CD4-positive, alpha-beta memory T cell (primary cell): ENCODE results near the gene ITPRIPL2. TPM values are rescaled to one million over a fixed set of nuclear protein-coding genes. Genes with fewer than 3 reads are reported as not detected.

Experiments
- CTCF ChIA-PET: fragments of 350-600 bp; sonication (Branson Sonifier 250); formaldehyde crosslinking; loops from one replicate; lab custom pipeline; 2021; ENCODE audit warnings: inconsistent platforms; ENCODE audit not compliant: partially characterized antibody; lab: Charles Lee
- POLR2A ChIA-PET: fragments of 350-600 bp; sonication (Branson Sonifier 250); formaldehyde crosslinking; loops from one replicate; lab custom pipeline; 2021; ENCODE audit not compliant: partially characterized antibody; lab: Charles Lee
- DNase-seq, 5 donors: peaks; one replicate each; pipeline versions ENCODE4 v3.0.0 to v3.0.0-alpha.2; 2020 to 2022; ENCODE audit warnings: mixed read lengths in 1 of 5
- H3K27ac ChIP-seq: one replicate; pipeline ENCODE4 v1.7.0; 2013; ENCODE audit warnings: low read depth, low read length
- H3K27me3 ChIP-seq: 2 replicates; pipeline ENCODE4 v1.7.0; 2013; ENCODE audit warnings: mild to moderate bottlenecking, low read length, moderate library complexity; ENCODE audit not compliant: insufficient read depth
- H3K36me3 ChIP-seq: 2 replicates; pipeline ENCODE4 v1.7.0; 2013; ENCODE audit warnings: mild to moderate bottlenecking, low read length, moderate library complexity; ENCODE audit not compliant: insufficient read depth
- H3K4me1 ChIP-seq: 2 replicates; pipeline ENCODE4 v1.7.0; 2013; ENCODE audit warnings: mild to moderate bottlenecking, low read length, moderate library complexity; ENCODE audit not compliant: insufficient read depth
- H3K4me3 ChIP-seq, 2 donors: one replicate each; pipeline ENCODE4 v1.7.0; 2013; ENCODE audit warnings: low read length in 2 of 2, mild to moderate bottlenecking in 1 of 2
- H3K9me3 ChIP-seq, 2 donors: one replicate each; pipeline ENCODE4 v1.7.0; 2013; ENCODE audit warnings: low read length in 2 of 2, control low read depth in 1 of 2; ENCODE audit not compliant: control insufficient read depth in 1 of 2
- H3K27ac Mint-ChIP-seq, 7 donors: one replicate each; pipeline ENCODE4 v1.8.0; 2020 to 2021; ENCODE audit warnings: mixed read lengths in 7 of 7, mild to moderate bottlenecking in 6 of 7, inconsistent platforms in 3 of 7, moderate library complexity in 3 of 7
- H3K27me3 Mint-ChIP-seq, 2 donors: one replicate each; pipeline ENCODE4 v1.8.0; 2020 to 2021; ENCODE audit warnings: mixed read lengths in 2 of 2
- H3K36me3 Mint-ChIP-seq, 2 donors: one replicate each; pipeline ENCODE4 v1.8.0; 2020 to 2021; ENCODE audit warnings: mixed read lengths in 2 of 2, inconsistent platforms in 1 of 2, mild to moderate bottlenecking in 1 of 2
- H3K4me1 Mint-ChIP-seq, 4 donors: one replicate each; pipeline ENCODE4 v1.8.0; 2020 to 2021; ENCODE audit warnings: mixed read lengths in 4 of 4, mild to moderate bottlenecking in 1 of 4
- H3K4me3 Mint-ChIP-seq, 8 donors: one replicate each; pipeline ENCODE4 v1.8.0; 2020 to 2021; ENCODE audit warnings: mixed read lengths in 8 of 8, mild to moderate bottlenecking in 7 of 8, moderate library complexity in 6 of 8, inconsistent platforms in 3 of 8
- H3K9me3 Mint-ChIP-seq, 8 donors: one replicate each; pipeline ENCODE4 v1.8.0; 2020 to 2021; ENCODE audit warnings: mixed read lengths in 8 of 8, mild to moderate bottlenecking in 5 of 8, inconsistent platforms in 3 of 8, moderate library complexity in 1 of 8
- intact Hi-C: fragments of 100-400 bp; cut with micrococcal nuclease; formaldehyde crosslinking; loops from one replicate; pipeline ENCODE4 v1.15.1; 2023
- polyA plus RNA-seq, 2 donors: library from polyadenylated mRNA; unstranded; fragments of 300-500 nt; fragmentation: Illumina TruSeq; gene quantifications; one replicate each; pipeline ENCODE4 v1.2.3, GENCODE V29; 2021
- total RNA-seq, 2 experiments: library from RNA; stranded (reverse); gene quantifications; one replicate each; pipeline ENCODE4 v1.2.3, GENCODE V29; 2021

The ITPRIPL2 gene
- total and polyA plus RNA-seq, 4 experiments from 2014 or later: 0.34 to 2.2 (median 0.95) TPM

- POLR2A ChIA-PET: no interaction called here
- no peaks in the 10 kb centered on the region for H3K27me3 ChIP-seq
- CTCF ChIA-PET: interaction anchor here (0.7 to 6.7 kb wide), 24 partner anchors 8 to 515 kb away, joined by 3 to 102 read pairs (median 4); partner anchors contain the start of genes COQ7 and VPS35L
- no peak overlapping the region for H3K4me3 ChIP-seq
- intact Hi-C loops: loop anchor here (1.0 to 5.0 kb wide), 2 partner anchors 417 to 802 kb away; no protein-coding TSS in a partner anchor
- peaks cover 0 to 1% (median 0%) of the 10 kb centered on the region in 8 donors for H3K9me3 Mint-ChIP-seq
- no peak for DNase-seq
- H3K4me3 Mint-ChIP-seq: no peak overlapping the region
- peaks cover 1 to 3% of the 10 kb centered on the region in 2 donors for H3K27me3 Mint-ChIP-seq
- no peaks in the 10 kb centered on the region for H3K36me3 ChIP-seq
- H3K9me3 ChIP-seq: no peaks in the 10 kb centered on the region
- no peak overlapping the region for H3K27ac Mint-ChIP-seq
- peaks cover 10 to 11% of the 10 kb centered on the region in 2 donors for H3K36me3 Mint-ChIP-seq
- peaks cover 11% of the 10 kb centered on the region for H3K4me1 ChIP-seq
- H3K4me1 Mint-ChIP-seq: peaks cover 0 to 2% (median 0%) of the 10 kb centered on the region in 4 donors
- H3K27ac ChIP-seq: no peak overlapping the region
Measured at GRCh38 chr16:19085679-19086200, 28.0 kb upstream of the ITPRIPL2 start.

GRCh38 chr16:19086322-19087199, 27.2 kb upstream of the ITPRIPL2 start:
- Histone ChIP-seq H3K4me1 (peaks cover 11% of the 10 kb centered on the region), H3K9me3 (no peaks in the 10 kb centered on the region), H3K4me3 (peak overlapping the region in 1 of 2 donors; percentile 17), H3K36me3 (no peaks in the 10 kb centered on the region), H3K27ac (no peak overlapping the region), H3K27me3 (no peaks in the 10 kb centered on the region)
- peaks cover 1 to 3% of the 10 kb centered on the region in 2 donors for H3K27me3 Mint-ChIP-seq
- intact Hi-C loops: loop anchor here (1.0 to 5.0 kb wide), 2 partner anchors 416 to 801 kb away; no protein-coding TSS in a partner anchor
- ChIA-PET POLR2A (no interaction called here), CTCF (interaction anchor here (0.7 to 6.7 kb wide), 26 partner anchors 8 to 1303 kb away, joined by 3 to 102 read pairs (median 4); partner anchors contain the start of genes COQ7 and VPS35L)
- peaks cover 0 to 2% (median 0%) of the 10 kb centered on the region in 4 donors for H3K4me1 Mint-ChIP-seq
- H3K27ac Mint-ChIP-seq: no peak overlapping the region
- H3K36me3 Mint-ChIP-seq: peaks cover 4% of the 10 kb centered on the region in 2 donors
- H3K4me3 Mint-ChIP-seq: peak overlapping the region; percentile 17 to 81 (median 50)
- peaks cover 0 to 1% (median 0%) of the 10 kb centered on the region in 8 donors for H3K9me3 Mint-ChIP-seq
- DNase-seq: peak; percentile 54 to 78 (median 67)

DNA sequence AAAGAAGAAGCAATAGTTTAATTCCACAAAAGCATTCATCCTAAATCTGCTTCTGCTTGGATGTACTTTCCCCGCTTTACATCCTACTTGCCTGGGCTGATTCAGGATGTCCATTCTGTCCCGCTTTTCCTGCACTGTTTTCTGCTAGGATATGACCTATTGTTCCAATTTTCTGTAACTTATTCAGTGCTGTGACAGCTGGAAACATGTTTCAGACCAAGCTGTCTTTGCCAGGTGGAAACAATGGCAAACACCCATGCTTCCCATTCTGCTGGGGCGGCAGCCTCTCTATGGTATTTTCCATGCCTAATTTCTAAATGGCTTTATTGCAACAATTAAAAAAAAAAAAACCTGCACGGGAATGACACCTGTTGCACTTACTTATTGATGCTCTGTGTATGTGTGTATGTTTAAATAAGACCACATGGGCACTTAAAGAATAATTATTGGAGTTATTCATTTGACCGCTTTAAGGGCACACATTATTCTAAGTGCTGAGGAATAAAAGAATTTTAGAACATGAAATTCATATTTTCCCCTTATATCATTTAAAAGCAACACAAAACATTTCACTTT, 25.3 kb upstream of the ITPRIPL2 start:
- H3K9me3 Mint-ChIP-seq: peaks cover 0 to 7% (median 0%) of the 10 kb centered on the region in 8 donors
- Histone ChIP-seq H3K36me3 (no peaks in the 10 kb centered on the region), H3K9me3 (no peaks in the 10 kb centered on the region), H3K4me3 (no peak overlapping the region), H3K27ac (no peak overlapping the region), H3K4me1 (peaks cover 11% of the 10 kb centered on the region), H3K27me3 (no peaks in the 10 kb centered on the region)
- ChIA-PET POLR2A (no interaction called here), CTCF (interaction anchor here (6.7 kb wide), 1 partner anchor 415 kb away, joined by 102 read pairs; no protein-coding TSS in a partner anchor)
- no peak for DNase-seq
- H3K4me1 Mint-ChIP-seq: peaks cover 0 to 2% (median 0%) of the 10 kb centered on the region in 4 donors
- no peaks in the 10 kb centered on the region for H3K36me3 Mint-ChIP-seq
- peaks cover 3% of the 10 kb centered on the region in 2 donors for H3K27me3 Mint-ChIP-seq
- no peak overlapping the region for H3K27ac Mint-ChIP-seq
- peak overlapping the region in 1 of 8 donors; percentile 67 for H3K4me3 Mint-ChIP-seq
- intact Hi-C loops: loop anchor here (5.0 kb wide), 1 partner anchor 799 kb away; no protein-coding TSS in a partner anchor

- no peak for DNase-seq
- no peaks in the 10 kb centered on the region for H3K9me3 ChIP-seq
- H3K4me3 ChIP-seq: no peak overlapping the region
- POLR2A ChIA-PET: no interaction called here
- no peak overlapping the region for H3K4me3 Mint-ChIP-seq
- peaks cover 0 to 7% (median 0%) of the 10 kb centered on the region in 8 donors for H3K9me3 Mint-ChIP-seq
- H3K4me1 Mint-ChIP-seq: peaks cover 0 to 2% (median 0%) of the 10 kb centered on the region in 4 donors
- intact Hi-C loops: loop anchor here (5.0 kb wide), 1 partner anchor 798 kb away; no protein-coding TSS in a partner anchor
- CTCF ChIA-PET: interaction anchor here (6.7 kb wide), 1 partner anchor 414 kb away, joined by 102 read pairs; no protein-coding TSS in a partner anchor
- no peaks in the 10 kb centered on the region for H3K36me3 Mint-ChIP-seq
- H3K27ac Mint-ChIP-seq: no peak overlapping the region
- H3K27me3 ChIP-seq: no peaks in the 10 kb centered on the region
- H3K27me3 Mint-ChIP-seq: peaks cover 3 to 4% of the 10 kb centered on the region in 2 donors
- peaks cover 11% of the 10 kb centered on the region for H3K4me1 ChIP-seq
- no peaks in the 10 kb centered on the region for H3K36me3 ChIP-seq
- H3K27ac ChIP-seq: no peak overlapping the region
Measured at GRCh38 chr16:19089410-19089955, 24.3 kb upstream of the ITPRIPL2 start.

- Histone ChIP-seq H3K27ac (no peak overlapping the region), H3K9me3 (no peaks in the 10 kb centered on the region), H3K4me3 (no peak overlapping the region), H3K4me1 (peaks cover 11% of the 10 kb centered on the region), H3K27me3 (no peaks in the 10 kb centered on the region), H3K36me3 (no peaks in the 10 kb centered on the region)
- intact Hi-C loops: no loop called here
- Mint-ChIP-seq H3K36me3 (no peaks in the 10 kb centered on the region), H3K27ac (no peak overlapping the region), H3K4me1 (peaks cover 0 to 5% (median 4%) of the 10 kb centered on the region in 4 donors), H3K4me3 (no peak overlapping the region), H3K9me3 (peaks cover 0 to 7% (median 0%) of the 10 kb centered on the region in 8 donors), H3K27me3 (peaks cover 3 to 5% of the 10 kb centered on the region in 2 donors)
- DNase-seq: no peak
- ChIA-PET CTCF (no interaction called here), POLR2A (no interaction called here)
Measured at GRCh38 chr16:19090916-19091315, 22.8 kb upstream of the ITPRIPL2 start.

DNA sequence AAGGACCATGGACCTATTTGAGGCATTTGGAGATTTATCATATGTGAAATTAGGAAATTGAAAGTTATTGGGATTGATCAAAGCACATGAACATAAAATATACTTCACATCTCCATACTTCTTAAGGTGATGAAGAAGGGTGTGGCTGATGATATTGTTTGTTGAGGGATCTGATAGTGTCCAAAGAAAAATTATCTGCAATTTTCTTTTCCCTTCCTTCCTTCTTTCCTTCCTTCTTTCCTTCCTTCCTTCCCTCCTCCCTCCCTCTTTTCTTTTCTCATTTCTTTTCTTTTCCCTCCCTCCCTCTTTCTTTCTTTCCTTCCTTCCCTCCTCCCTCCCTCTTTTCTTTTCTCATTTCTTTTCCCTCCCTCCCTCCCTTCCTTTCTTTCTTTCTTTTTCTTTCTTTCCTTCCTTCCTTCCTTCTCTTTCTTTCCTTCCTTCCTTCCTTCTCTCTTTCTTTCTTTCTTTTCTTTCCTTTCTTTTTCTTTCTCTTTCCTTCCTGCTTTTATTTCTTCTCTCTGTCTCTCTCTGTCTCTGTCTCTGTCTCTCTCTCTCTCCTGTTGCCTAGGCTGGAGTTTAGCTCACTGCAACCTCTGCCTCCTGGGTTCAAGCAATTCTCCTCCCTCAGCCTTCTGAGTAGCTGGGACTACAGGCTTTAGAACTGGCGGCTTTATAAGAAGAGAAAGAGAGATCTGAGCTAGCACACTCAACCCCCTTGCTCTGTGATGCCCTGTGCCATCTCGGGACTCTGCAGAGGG, 20.9 kb upstream of the ITPRIPL2 start:
- Histone ChIP-seq H3K4me3 (no peak overlapping the region), H3K27me3 (no peaks in the 10 kb centered on the region), H3K4me1 (no peaks in the 10 kb centered on the region), H3K9me3 (no peaks in the 10 kb centered on the region), H3K36me3 (no peaks in the 10 kb centered on the region), H3K27ac (no peak overlapping the region)
- POLR2A ChIA-PET: no interaction called here
- Mint-ChIP-seq H3K36me3 (peaks cover 0 to under 1% of the 10 kb centered on the region in 2 donors), H3K4me3 (peak overlapping the region in 1 of 8 donors; percentile 41), H3K9me3 (peaks cover 0 to 7% (median under 1%) of the 10 kb centered on the region in 8 donors), H3K27ac (peak overlapping the region in 1 of 7 donors; percentile 35), H3K27me3 (peaks cover 3 to 8% of the 10 kb centered on the region in 2 donors), H3K4me1 (peaks cover 0 to 5% (median 3%) of the 10 kb centered on the region in 4 donors)
- CTCF ChIA-PET: no interaction called here
- intact Hi-C loops: no loop called here
- no peak for DNase-seq
